WTC11 (cell line): ENCODE measurements around the gene ALKBH6. TPM values are rescaled to one million over a fixed set of nuclear protein-coding genes. Genes with fewer than 3 reads are reported as not detected.

Source experiments
- ATF6 ChIP-seq: sonication (generic); formaldehyde crosslinking; IDR thresholded peaks from 2 replicates; pipeline ENCODE4 v1.8.1; 2023; ENCODE audit warnings: mild to moderate bottlenecking, missing genetic modification reagents
- CREM ChIP-seq: sonication (generic); formaldehyde crosslinking; IDR thresholded peaks from 2 replicates; pipeline ENCODE4 v1.8.1; 2022; ENCODE audit warnings: mild to moderate bottlenecking, missing genetic modification reagents, moderate library complexity
- E2F5 ChIP-seq: sonication (generic); formaldehyde crosslinking; IDR thresholded peaks from 2 replicates; pipeline ENCODE4 v1.8.1; 2022; ENCODE audit warnings: mild to moderate bottlenecking, moderate library complexity, missing genetic modification reagents
- GABPB1 ChIP-seq: sonication (generic); formaldehyde crosslinking; IDR thresholded peaks from 2 replicates; pipeline ENCODE4 v1.8.1; 2023; ENCODE audit warnings: mild to moderate bottlenecking, missing genetic modification reagents
- HMGA2 ChIP-seq: fragments of 250-450 bp; sonication (Bioruptor Pico); IDR thresholded peaks from 2 replicates; pipeline ENCODE4 v1.4.0; 2021; ENCODE audit warnings: mild to moderate bottlenecking, moderate library complexity
- HMGXB4 ChIP-seq: sonication (generic); formaldehyde crosslinking; IDR thresholded peaks from 2 replicates; pipeline ENCODE4 v1.8.1; 2023; ENCODE audit warnings: mild to moderate bottlenecking, moderate library complexity, missing genetic modification reagents
- NFE2L1 ChIP-seq: sonication (generic); formaldehyde crosslinking; IDR thresholded peaks from 2 replicates; pipeline ENCODE4 v1.8.1; 2023; ENCODE audit warnings: missing genetic modification reagents
- NR2C2 ChIP-seq: sonication (generic); formaldehyde crosslinking; IDR thresholded peaks from 2 replicates; pipeline ENCODE4 v1.8.0; 2022; ENCODE audit warnings: mild to moderate bottlenecking, missing genetic modification reagents
- OVOL2 ChIP-seq: fragments of 250-450 bp; sonication (Bioruptor Pico); IDR thresholded peaks from 2 replicates; pipeline ENCODE4 v1.9.0; 2021; ENCODE audit warnings: mild to moderate bottlenecking, borderline replicate concordance
- PRRX2 ChIP-seq: fragments of 250-450 bp; sonication (Bioruptor Pico); IDR thresholded peaks from 2 replicates; pipeline ENCODE4 v1.8.0; 2021; ENCODE audit warnings: mild to moderate bottlenecking
- RORB ChIP-seq: fragments of 250-450 bp; sonication (Bioruptor Pico); IDR thresholded peaks from 2 replicates; pipeline ENCODE4 v1.9.0; 2021; ENCODE audit warnings: mild to moderate bottlenecking
- SOX15 ChIP-seq: fragments of 250-450 bp; sonication (Bioruptor Pico); IDR thresholded peaks from 2 replicates; pipeline ENCODE4 v1.9.0; 2021; ENCODE audit warnings: mild to moderate bottlenecking
- SP1 ChIP-seq: sonication (generic); formaldehyde crosslinking; conservative IDR thresholded peaks from 2 replicates; pipeline ENCODE4 v1.8.1; 2022; ENCODE audit warnings: missing genetic modification reagents
- TCF7 ChIP-seq: sonication (generic); formaldehyde crosslinking; IDR thresholded peaks from 2 replicates; pipeline ENCODE4 v1.8.0; 2022; ENCODE audit warnings: mild to moderate bottlenecking, low read depth, missing genetic modification reagents, moderate library complexity
- ZBTB21 ChIP-seq: sonication (generic); formaldehyde crosslinking; IDR thresholded peaks from 2 replicates; pipeline ENCODE4 v1.8.1; 2023; ENCODE audit warnings: mild to moderate bottlenecking, missing genetic modification reagents, borderline replicate concordance
- ZNF396 ChIP-seq: fragments of 250-450 bp; sonication (Bioruptor Pico); IDR thresholded peaks from 2 replicates; pipeline ENCODE4 v1.8.0; 2021; ENCODE audit warnings: mild to moderate bottlenecking, moderate library complexity, borderline replicate concordance
- ZNF423 ChIP-seq: fragments of 250-450 bp; sonication (Bioruptor Pico); IDR thresholded peaks from 2 replicates; pipeline ENCODE4 v2.1.2; 2022; ENCODE audit warnings: mild to moderate bottlenecking, moderate library complexity
- total RNA-seq: library from RNA; stranded (reverse); gene quantifications from 3 replicates; pipeline ENCODE4 v1.2.3, GENCODE V29; 2021
- TF ChIP-seq, protein P1 (sequence below): fragments of 250-450 bp; sonication (Bioruptor Pico); IDR thresholded peaks from 2 replicates; pipeline ENCODE4 v1.9.0; 2021; ENCODE audit warnings: mild to moderate bottlenecking, borderline replicate concordance
- TF ChIP-seq, protein P2 (sequence below): sonication (generic); formaldehyde crosslinking; IDR thresholded peaks from 2 replicates; pipeline ENCODE4 v1.8.1; 2023; ENCODE audit warnings: mild to moderate bottlenecking, missing genetic modification reagents, moderate library complexity
- TF ChIP-seq, protein P3 (sequence below): fragments of 250-450 bp; sonication (Bioruptor Pico); IDR thresholded peaks from 2 replicates; pipeline ENCODE4 v1.9.0; 2021; ENCODE audit warnings: mild to moderate bottlenecking

ALKBH6 gene
- total RNA-seq, 1 experiment from 2014 or later, result 28.1 TPM

DNA sequence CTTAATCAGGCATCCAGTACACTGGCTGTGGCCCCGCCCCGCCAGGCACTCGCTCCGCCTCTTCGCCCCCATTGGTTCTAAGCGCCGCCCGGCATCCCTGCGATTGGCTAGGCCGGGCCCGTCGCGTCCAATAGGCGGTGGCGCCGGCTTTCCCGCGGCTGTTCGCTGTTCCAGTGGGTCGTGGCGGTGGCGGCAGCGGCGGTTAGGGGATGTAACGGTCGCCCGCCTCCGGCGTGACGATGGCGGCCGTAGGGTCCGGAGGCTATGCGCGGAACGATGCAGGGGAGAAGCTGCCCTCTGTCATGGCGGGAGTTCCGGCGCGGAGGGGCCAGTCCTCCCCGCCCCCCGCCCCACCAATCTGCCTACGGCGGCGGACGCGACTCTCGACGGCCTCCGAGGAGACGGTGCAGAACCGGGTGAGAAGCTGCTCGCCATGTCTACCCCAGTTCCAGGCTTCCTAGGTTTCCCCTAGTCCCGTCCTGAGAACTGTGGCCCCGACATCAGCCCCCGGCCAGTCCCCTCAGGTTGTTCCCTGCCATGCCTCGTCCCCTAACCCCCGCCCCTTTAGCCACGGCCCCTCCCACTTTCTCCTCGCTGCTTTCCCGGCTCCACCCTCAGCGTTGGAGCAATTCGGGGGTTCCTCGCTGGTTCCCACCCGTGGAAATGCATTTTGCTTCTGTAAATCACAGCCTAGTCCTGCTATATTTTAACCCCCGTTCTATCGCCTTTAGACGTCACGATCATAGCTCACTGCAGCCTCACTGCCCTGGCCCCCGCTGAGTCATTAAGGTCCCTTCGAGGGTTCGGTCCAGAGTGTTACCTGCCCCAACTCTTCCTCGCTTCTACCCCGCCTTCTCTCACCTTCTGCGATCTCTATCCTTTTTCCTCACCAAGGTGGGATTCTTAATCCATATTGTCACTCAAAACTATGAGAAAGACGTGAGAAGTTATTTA is 41.0 kb upstream of the ALKBH6 start, which contains the start of gene WDR62 (continued):
- TF ChIP-seq, protein P1, sequence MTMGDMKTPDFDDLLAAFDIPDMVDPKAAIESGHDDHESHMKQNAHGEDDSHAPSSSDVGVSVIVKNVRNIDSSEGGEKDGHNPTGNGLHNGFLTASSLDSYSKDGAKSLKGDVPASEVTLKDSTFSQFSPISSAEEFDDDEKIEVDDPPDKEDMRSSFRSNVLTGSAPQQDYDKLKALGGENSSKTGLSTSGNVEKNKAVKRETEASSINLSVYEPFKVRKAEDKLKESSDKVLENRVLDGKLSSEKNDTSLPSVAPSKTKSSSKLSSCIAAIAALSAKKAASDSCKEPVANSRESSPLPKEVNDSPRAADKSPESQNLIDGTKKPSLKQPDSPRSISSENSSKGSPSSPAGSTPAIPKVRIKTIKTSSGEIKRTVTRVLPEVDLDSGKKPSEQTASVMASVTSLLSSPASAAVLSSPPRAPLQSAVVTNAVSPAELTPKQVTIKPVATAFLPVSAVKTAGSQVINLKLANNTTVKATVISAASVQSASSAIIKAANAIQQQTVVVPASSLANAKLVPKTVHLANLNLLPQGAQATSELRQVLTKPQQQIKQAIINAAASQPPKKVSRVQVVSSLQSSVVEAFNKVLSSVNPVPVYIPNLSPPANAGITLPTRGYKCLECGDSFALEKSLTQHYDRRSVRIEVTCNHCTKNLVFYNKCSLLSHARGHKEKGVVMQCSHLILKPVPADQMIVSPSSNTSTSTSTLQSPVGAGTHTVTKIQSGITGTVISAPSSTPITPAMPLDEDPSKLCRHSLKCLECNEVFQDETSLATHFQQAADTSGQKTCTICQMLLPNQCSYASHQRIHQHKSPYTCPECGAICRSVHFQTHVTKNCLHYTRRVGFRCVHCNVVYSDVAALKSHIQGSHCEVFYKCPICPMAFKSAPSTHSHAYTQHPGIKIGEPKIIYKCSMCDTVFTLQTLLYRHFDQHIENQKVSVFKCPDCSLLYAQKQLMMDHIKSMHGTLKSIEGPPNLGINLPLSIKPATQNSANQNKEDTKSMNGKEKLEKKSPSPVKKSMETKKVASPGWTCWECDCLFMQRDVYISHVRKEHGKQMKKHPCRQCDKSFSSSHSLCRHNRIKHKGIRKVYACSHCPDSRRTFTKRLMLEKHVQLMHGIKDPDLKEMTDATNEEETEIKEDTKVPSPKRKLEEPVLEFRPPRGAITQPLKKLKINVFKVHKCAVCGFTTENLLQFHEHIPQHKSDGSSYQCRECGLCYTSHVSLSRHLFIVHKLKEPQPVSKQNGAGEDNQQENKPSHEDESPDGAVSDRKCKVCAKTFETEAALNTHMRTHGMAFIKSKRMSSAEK (CRISPR knock-in tag), result no peak
- TF ChIP-seq TCF7 (CRISPR knock-in tag), result no peak
- peak; percentile 15; the same call in 1 of the 2 replicates for TF ChIP-seq GABPB1 (CRISPR knock-in tag)
- TF ChIP-seq NFE2L1 (CRISPR knock-in tag), result 0 out of 2 replicates have a peak, but pooled peaks have one; percentile 21
- TF ChIP-seq, protein P2, sequence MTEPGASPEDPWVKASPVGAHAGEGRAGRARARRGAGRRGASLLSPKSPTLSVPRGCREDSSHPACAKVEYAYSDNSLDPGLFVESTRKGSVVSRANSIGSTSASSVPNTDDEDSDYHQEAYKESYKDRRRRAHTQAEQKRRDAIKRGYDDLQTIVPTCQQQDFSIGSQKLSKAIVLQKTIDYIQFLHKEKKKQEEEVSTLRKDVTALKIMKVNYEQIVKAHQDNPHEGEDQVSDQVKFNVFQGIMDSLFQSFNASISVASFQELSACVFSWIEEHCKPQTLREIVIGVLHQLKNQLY (CRISPR knock-in tag), result no peak
- no peak for TF ChIP-seq NR2C2 (CRISPR knock-in tag)
- no peak for TF ChIP-seq OVOL2
- TF ChIP-seq PRRX2 (CRISPR knock-in tag), result no peak
- no peak for TF ChIP-seq SOX15 (CRISPR knock-in tag)
- no peak for TF ChIP-seq ATF6
- TF ChIP-seq SP1 (CRISPR knock-in tag), result peak; percentile 12; the same call in 1 of the 2 replicates
- peak; percentile 37; the same call in 1 of the 2 replicates for TF ChIP-seq HMGXB4
- no peak for TF ChIP-seq ZBTB21 (CRISPR knock-in tag)
- no peak for TF ChIP-seq HMGA2 (CRISPR knock-in tag)
- no peak for TF ChIP-seq ZNF396
- TF ChIP-seq ZNF423 (CRISPR knock-in tag), result no peak
- TF ChIP-seq, protein P3, sequence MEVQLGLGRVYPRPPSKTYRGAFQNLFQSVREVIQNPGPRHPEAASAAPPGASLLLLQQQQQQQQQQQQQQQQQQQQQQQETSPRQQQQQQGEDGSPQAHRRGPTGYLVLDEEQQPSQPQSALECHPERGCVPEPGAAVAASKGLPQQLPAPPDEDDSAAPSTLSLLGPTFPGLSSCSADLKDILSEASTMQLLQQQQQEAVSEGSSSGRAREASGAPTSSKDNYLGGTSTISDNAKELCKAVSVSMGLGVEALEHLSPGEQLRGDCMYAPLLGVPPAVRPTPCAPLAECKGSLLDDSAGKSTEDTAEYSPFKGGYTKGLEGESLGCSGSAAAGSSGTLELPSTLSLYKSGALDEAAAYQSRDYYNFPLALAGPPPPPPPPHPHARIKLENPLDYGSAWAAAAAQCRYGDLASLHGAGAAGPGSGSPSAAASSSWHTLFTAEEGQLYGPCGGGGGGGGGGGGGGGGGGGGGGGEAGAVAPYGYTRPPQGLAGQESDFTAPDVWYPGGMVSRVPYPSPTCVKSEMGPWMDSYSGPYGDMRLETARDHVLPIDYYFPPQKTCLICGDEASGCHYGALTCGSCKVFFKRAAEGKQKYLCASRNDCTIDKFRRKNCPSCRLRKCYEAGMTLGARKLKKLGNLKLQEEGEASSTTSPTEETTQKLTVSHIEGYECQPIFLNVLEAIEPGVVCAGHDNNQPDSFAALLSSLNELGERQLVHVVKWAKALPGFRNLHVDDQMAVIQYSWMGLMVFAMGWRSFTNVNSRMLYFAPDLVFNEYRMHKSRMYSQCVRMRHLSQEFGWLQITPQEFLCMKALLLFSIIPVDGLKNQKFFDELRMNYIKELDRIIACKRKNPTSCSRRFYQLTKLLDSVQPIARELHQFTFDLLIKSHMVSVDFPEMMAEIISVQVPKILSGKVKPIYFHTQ, result no peak
- peak; percentile 89 for TF ChIP-seq E2F5 (CRISPR knock-in tag)
- TF ChIP-seq CREM (CRISPR knock-in tag), result peak; percentile 6; the same call in 1 of the 2 replicates
- TF ChIP-seq RORB (CRISPR knock-in tag), result no peak
